Osteocyte (in vitro differentiated cells): ENCODE results near the gene POLN. TPM values are rescaled to one million over a fixed set of nuclear protein-coding genes. Genes with fewer than 3 reads are reported as not detected.

Experiments used
- DNase-seq: peaks from one replicate; pipeline ENCODE4 v3.0.0; 2021; ENCODE audit warnings: mixed read lengths; ENCODE audit not compliant: unreplicated experiment; ENCODE audit errors: extremely low spot score
- H3K27ac Mint-ChIP-seq: one replicate; pipeline ENCODE4 v1.8.0; 2021; ENCODE audit warnings: mild to moderate bottlenecking, mixed read lengths; ENCODE audit not compliant: unreplicated experiment
- H3K27me3 Mint-ChIP-seq: one replicate; pipeline ENCODE4 v1.8.0; 2021; ENCODE audit warnings: mixed read lengths; ENCODE audit not compliant: unreplicated experiment
- H3K36me3 Mint-ChIP-seq: one replicate; pipeline ENCODE4 v1.8.0; 2021; ENCODE audit warnings: mixed read lengths; ENCODE audit not compliant: unreplicated experiment
- H3K4me1 Mint-ChIP-seq: one replicate; pipeline ENCODE4 v1.8.0; 2021; ENCODE audit warnings: mixed read lengths; ENCODE audit not compliant: unreplicated experiment
- H3K4me3 Mint-ChIP-seq: one replicate; pipeline ENCODE4 v1.8.0; 2021; ENCODE audit warnings: mild to moderate bottlenecking, moderate library complexity, mixed read lengths; ENCODE audit not compliant: unreplicated experiment
- H3K9me3 Mint-ChIP-seq: one replicate; pipeline ENCODE4 v1.8.0; 2021; ENCODE audit warnings: mixed read lengths; ENCODE audit not compliant: unreplicated experiment
- total RNA-seq: library from RNA; stranded (reverse); gene quantifications from 2 replicates; pipeline ENCODE4 v1.2.1, GENCODE V29; 2021
- TF ChIP-seq, protein P1 (sequence below): fragments of 200-600 bp; sonication (generic); IDR thresholded peaks from 2 replicates; pipeline ENCODE4 v1.5.0; 2021; ENCODE audit warnings: antibody characterized with exemption, mild to moderate bottlenecking, moderate library complexity

Gene POLN
- total RNA-seq, 1 donor from 2014 or later, result 4.2 TPM

GRCh38 chr4:2274320-2275043, 32.6 kb upstream of the POLN start:
- peaks cover 6% of the 10 kb centered on the region for H3K4me1 Mint-ChIP-seq
- TF ChIP-seq, protein P1, sequence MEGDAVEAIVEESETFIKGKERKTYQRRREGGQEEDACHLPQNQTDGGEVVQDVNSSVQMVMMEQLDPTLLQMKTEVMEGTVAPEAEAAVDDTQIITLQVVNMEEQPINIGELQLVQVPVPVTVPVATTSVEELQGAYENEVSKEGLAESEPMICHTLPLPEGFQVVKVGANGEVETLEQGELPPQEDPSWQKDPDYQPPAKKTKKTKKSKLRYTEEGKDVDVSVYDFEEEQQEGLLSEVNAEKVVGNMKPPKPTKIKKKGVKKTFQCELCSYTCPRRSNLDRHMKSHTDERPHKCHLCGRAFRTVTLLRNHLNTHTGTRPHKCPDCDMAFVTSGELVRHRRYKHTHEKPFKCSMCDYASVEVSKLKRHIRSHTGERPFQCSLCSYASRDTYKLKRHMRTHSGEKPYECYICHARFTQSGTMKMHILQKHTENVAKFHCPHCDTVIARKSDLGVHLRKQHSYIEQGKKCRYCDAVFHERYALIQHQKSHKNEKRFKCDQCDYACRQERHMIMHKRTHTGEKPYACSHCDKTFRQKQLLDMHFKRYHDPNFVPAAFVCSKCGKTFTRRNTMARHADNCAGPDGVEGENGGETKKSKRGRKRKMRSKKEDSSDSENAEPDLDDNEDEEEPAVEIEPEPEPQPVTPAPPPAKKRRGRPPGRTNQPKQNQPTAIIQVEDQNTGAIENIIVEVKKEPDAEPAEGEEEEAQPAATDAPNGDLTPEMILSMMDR, result no peak

GRCh38 chr4:2273657-2274319, 31.9 kb upstream of the POLN start:
- Mint-ChIP-seq H3K27ac (no peak overlapping the region), H3K4me3 (no peak overlapping the region), H3K36me3 (no peaks in the 10 kb centered on the region), H3K4me1 (peaks cover 6% of the 10 kb centered on the region), H3K27me3 (no peaks in the 10 kb centered on the region), H3K9me3 (no peaks in the 10 kb centered on the region)
- DNase-seq, result no peak
- TF ChIP-seq, protein P1, result no peak

More at GRCh38 chr4:2274320-2275043, 32.6 kb upstream of the POLN start:
- Mint-ChIP-seq H3K27me3 (no peaks in the 10 kb centered on the region), H3K27ac (no peak overlapping the region), H3K4me3 (no peak overlapping the region), H3K9me3 (no peaks in the 10 kb centered on the region), H3K36me3 (no peaks in the 10 kb centered on the region)
- no peak for DNase-seq

DNA sequence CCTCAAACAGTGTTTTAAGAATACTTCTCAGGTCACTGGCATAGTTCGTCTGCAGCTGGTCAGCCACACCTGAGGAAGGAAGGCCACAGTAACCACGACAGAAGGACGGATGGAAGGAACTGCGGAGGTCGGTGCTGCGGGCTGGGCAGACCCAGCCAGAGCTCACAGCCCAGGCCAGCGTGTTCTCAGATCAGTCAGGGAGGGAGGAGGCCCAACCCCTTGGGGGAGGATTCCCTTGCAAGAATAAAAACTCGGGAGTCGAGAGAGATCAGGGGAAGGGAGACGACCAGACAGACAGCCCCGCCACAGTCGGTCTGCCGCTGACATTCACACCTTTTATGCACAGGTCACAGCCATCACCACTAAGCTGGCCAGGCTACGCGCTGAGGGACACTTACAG, 31.3 kb upstream of the POLN start:
- no peaks in the 10 kb centered on the region for H3K27me3 Mint-ChIP-seq
- H3K36me3 Mint-ChIP-seq, result no peaks in the 10 kb centered on the region
- H3K9me3 Mint-ChIP-seq, result no peaks in the 10 kb centered on the region
- H3K4me1 Mint-ChIP-seq, result peaks cover 6% of the 10 kb centered on the region
- TF ChIP-seq, protein P1, result no peak
- H3K4me3 Mint-ChIP-seq, result no peak overlapping the region
- no peak for DNase-seq
- H3K27ac Mint-ChIP-seq, result no peak overlapping the region

DNA sequence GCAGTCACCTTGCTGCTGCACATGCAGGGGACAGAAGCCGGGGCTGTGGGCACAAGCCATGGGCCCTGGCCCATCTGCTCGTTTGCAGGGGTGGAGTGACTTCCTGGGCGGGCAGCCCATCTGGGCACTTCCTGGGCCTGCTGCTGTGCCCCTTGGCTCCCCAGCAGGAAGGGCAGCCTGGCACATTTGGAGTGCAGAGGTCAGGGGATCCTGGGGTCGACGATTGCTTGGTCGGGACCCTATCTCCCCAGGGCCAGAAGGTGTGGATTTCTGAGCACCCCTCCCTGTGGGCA, 30.9 kb upstream of the POLN start:
- Mint-ChIP-seq H3K9me3 (no peaks in the 10 kb centered on the region), H3K27me3 (no peaks in the 10 kb centered on the region), H3K4me3 (no peak overlapping the region), H3K4me1 (peaks cover 4% of the 10 kb centered on the region), H3K36me3 (no peaks in the 10 kb centered on the region), H3K27ac (no peak overlapping the region)
- DNase-seq, result no peak
- TF ChIP-seq, protein P1, result no peak

GRCh38 chr4:2272026-2272827, 30.3 kb upstream of the POLN start:
- no peaks in the 10 kb centered on the region for H3K27me3 Mint-ChIP-seq
- H3K36me3 Mint-ChIP-seq, result no peaks in the 10 kb centered on the region
- H3K4me1 Mint-ChIP-seq, result no peaks in the 10 kb centered on the region
- no peak overlapping the region for H3K27ac Mint-ChIP-seq
- DNase-seq, result no peak
- no peaks in the 10 kb centered on the region for H3K9me3 Mint-ChIP-seq
- TF ChIP-seq, protein P1, result no peak
- no peak overlapping the region for H3K4me3 Mint-ChIP-seq
